Stimulated activated CD4-positive, alpha-beta T cell treated with anti-CD3 and anti-CD28 coated beads, Interleukin-12 subunit alpha, Interleukin-12 subunit beta, amount 100 ng/mL, for 48 hours (primary cell): ENCODE measurements around the gene SUCLG1.
"Not testable (repeated sequence)": the region's sequence is repeated elsewhere in the genome, so short reads cannot be mapped to it uniquely, and the experiment has no call there.

Experiments
- DNase-seq, 3 donors: peaks; one replicate each; pipeline ENCODE4 v3.0.0-alpha.2; 2020; ENCODE audit warnings: low read depth in 2 of 3, low spot score in 1 of 3

Gene SUCLG1

DNA sequence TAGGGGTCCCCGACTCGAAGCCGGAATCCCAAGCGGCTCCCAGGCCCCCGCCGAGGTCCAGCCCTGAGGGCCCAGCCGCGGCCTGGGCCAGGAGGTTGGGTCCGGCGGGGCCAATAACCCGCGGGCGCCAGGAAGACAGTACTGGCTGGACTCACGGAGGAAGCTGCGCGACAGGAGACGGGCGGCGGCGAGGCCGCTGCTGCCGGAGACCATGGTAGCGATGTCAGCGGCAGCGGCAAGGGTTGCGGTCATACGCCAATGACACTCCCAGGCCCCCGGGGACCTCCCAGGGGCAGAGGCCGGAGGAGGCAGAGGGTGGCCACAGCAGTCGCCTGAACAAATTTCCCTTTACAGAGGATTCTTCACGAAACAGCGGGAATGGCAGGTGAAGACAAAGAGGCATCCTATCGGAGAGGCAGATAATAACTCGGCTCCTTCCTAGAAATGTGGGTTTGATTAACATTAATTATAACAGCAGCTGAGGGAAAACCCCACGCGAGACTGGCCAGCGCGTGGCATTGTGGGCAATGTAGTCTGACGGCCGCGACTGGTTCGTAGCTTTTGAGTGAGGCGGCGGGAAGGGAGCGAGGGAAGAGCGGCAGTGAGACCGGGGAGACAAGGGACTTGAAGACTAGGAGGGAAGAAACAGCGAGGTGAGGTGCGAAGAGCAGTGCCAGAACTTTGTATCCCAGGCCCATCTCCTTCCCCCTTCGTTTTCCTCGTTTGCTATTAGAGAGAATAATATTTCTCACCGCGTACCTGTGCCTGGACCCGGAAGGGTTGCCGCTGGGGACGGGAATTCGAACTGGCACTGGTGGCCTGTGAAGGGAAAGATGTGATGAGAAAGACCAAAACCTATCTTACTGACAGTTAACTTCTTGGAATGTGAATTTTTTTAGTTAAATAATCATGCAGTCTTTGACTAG is at the start of gene SUCLG1:
Gene SUCLG1, minus strand, starts transcription at position 263 of the 926 bp plus-strand sequence. Its CDS starts 11 bp downstream, at position 252.
- peak; percentile 74 to 78 (median 77) for DNase-seq

- DNase-seq: no peak
Observed at GRCh38 chr2:84498150-84498799, 39.2 kb upstream of the SUCLG1 start.

DNA sequence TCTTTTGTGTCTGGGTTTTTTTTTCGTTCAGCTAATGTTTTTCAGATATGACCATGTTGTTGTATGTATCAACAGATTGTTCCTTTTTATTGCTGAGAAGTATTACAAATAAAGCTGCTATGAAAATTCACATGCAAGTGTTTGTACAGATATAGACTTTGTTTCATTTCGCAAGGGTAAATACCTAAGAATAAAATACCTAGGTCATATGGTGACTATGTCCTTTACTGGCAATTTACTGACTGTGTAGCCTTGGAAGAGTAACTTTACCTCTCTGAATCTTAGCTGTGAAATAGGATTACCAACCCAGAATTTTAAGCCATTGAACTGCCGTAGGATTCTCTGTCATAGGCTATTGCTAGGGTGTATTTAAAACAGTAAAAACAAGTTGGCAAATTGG is 38.2 kb upstream of the SUCLG1 start:
- DNase-seq: no peak

GRCh38 chr2:84496386-84496785 is 37.3 kb upstream of the SUCLG1 start:
- no peak for DNase-seq

DNA sequence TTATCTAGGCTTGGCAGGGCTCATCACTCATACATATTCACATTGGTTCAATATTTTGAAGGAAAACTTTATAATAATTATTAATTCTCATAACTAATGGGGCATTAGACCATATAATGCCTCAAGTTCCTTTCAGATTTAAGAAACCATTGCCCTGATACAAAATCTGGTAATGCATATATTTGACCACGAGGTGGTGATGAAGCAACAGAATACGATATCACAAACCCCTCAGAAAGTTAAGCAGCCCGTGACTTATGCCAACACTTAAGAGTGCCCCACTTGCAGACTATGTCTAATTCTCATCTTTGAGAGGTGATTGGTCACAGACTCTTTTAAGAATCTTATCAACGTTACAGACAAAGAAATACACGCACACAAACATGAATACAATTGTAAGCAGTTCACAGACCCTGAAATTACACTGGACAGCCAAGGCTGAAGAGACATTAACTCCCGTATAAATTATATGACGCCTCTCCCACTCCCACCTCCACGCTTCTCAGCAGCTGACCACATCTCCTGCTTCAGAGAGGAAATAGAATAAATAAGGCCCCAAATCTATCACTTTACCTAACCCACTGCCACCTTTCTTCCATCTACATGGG is 36.6 kb upstream of the SUCLG1 start:
- DNase-seq: peak in 1 of 3 donors; percentile 44

DNA sequence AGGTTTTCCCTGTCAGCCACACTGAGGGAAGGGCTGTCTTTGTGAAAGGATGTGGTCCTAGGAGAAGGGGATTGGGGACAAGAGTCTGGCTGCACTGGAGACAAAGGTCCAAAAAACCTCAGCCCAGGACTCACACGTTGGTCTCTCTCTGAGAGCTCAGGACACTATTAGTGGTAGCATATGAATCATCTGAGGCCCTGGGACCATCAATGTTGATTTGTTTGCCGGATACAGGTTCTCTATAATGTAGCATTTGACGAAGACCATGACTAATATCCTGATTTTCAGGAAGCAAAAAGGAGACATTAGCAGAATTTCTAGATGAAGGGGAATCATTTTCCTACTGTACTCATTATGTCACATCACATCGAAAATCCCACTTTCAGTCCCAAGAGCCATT is 35.0 kb upstream of the SUCLG1 start:
- DNase-seq: no peak

DNA sequence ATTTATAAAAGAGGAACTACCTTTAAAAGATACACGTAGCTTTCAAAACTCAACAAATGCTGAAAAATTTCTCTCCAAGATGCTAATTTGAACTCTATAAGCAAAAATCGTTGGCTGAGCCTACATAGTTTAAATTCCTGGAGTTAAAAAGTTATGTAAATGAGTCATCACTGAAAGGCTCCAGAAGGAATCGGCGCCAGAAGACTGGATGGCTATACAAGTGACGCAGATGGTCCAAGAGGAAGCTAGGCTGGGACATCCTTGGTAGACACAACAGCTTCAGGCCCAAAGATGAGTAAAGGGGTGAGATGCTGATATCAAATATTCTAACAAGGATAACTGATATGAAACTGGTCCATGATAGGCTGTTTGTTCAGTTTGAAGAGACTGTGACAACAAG is 34.4 kb upstream of the SUCLG1 start:
- no peak for DNase-seq

GRCh38 chr2:84492571-84492970 is 33.5 kb upstream of the SUCLG1 start:
- DNase-seq: no peak

- no peak for DNase-seq
Observed at GRCh38 chr2:84491741-84492140, 32.7 kb upstream of the SUCLG1 start.

- no peak for DNase-seq
Observed at GRCh38 chr2:84491256-84491655, 32.2 kb upstream of the SUCLG1 start.

DNA sequence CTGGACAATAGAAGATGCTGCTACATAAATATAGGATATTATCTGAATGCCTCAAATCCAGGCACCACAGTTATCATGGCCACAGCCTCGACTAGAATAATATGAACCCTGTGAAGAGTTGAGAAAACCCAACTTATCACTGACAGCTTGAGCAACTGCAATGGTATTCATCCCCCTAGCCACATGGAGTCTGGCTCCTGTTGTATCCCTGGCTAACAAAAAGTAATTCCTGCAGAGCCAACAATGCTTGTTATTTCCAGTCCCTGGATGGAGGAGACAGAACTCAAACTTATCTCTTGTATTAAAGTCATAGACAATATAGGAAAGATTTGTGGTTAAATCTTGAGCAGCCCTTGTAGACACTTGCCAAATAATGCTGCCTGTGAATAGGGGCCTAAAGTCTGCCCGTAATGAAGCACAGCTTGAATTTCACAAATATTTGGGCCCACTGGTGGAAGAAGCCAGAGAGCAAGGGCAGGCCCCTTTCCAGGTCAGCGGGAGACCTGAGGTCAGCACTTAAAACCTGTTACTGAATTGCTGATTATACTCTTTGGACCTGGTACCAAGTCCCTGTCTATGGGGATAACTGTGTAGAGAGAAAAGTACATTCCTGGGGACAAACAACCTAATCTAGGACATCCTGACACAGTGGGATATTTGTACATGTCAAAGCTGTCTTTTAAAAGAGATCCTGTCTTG is 28.4 kb upstream of the SUCLG1 start:
- DNase-seq: no peak

GRCh38 chr2:84486441-84487115 is 27.5 kb upstream of the SUCLG1 start:
- DNase-seq: no peak

- no peak for DNase-seq
Observed at GRCh38 chr2:84483320-84483719, 24.2 kb upstream of the SUCLG1 start.

GRCh38 chr2:84482603-84483002 is 23.5 kb upstream of the SUCLG1 start:
- DNase-seq: no peak

GRCh38 chr2:84481702-84482101 is 22.6 kb upstream of the SUCLG1 start:
- DNase-seq: peak in 1 of 3 donors; percentile 17

- no peak for DNase-seq
Observed at GRCh38 chr2:84478867-84479266, 19.8 kb upstream of the SUCLG1 start.

GRCh38 chr2:84477886-84478285 is 18.8 kb upstream of the SUCLG1 start:
- no peak for DNase-seq

GRCh38 chr2:84474176-84474575 is 15.1 kb upstream of the SUCLG1 start:
- no peak for DNase-seq

- DNase-seq: no peak
Observed at GRCh38 chr2:84472856-84473565, 13.9 kb upstream of the SUCLG1 start.

GRCh38 chr2:84472423-84472822 is 13.3 kb upstream of the SUCLG1 start:
- not testable (repeated sequence) for DNase-seq
